GM12873 (cell line): ENCODE results near the gene CAPZB.

Source experiments
- TF ChIP-seq, protein P1 (sequence below): IDR thresholded peaks from 2 replicates; pipeline ENCODE4 v1.5.1; 2012; ENCODE audit warnings: low read depth, mild to moderate bottlenecking, moderate library complexity, low read length, control low read depth; ENCODE audit not compliant: insufficient read depth; ENCODE audit errors: missing control alignments

Gene CAPZB

DNA sequence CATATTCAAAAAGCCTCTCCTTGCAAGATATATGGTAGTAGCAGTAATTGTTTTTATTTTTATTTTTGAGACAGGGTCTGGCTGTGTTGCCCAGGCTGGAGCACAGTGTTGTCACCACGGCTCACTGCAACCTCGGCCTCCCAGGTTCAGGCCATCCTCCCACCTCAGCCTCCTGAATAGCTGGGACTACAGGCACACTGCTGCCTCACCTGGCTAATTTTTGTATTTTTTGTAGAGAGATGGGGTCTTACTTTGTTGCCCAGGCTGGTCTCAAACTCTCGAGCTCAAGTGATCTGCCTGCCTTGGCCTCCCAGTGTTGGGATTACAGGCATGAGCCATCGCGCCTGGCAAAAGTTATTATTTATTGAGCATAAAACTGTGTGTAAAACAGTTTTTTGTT is 134.8 kb downstream of the CAPZB start:
- TF ChIP-seq, protein P1, sequence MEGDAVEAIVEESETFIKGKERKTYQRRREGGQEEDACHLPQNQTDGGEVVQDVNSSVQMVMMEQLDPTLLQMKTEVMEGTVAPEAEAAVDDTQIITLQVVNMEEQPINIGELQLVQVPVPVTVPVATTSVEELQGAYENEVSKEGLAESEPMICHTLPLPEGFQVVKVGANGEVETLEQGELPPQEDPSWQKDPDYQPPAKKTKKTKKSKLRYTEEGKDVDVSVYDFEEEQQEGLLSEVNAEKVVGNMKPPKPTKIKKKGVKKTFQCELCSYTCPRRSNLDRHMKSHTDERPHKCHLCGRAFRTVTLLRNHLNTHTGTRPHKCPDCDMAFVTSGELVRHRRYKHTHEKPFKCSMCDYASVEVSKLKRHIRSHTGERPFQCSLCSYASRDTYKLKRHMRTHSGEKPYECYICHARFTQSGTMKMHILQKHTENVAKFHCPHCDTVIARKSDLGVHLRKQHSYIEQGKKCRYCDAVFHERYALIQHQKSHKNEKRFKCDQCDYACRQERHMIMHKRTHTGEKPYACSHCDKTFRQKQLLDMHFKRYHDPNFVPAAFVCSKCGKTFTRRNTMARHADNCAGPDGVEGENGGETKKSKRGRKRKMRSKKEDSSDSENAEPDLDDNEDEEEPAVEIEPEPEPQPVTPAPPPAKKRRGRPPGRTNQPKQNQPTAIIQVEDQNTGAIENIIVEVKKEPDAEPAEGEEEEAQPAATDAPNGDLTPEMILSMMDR = no peak

DNA sequence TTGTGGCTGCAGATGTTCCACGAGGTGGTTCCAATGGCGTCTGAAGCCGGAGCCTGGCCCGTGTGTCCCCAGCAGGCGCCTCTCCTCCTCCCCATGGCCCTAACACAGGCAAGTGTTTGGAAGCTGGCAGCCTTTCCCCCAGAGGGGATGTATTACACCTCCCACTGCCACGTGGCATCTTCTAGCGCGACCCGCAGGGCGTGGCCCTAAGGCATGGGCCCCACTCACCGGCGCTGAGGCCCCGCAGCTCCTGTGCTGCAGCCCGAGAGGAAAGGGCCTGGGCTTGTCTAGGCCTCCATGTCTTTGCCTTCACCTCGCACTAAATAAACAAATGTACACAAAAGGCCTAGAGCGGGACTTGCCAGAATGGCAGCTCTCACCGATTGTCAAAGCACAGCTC is 135.3 kb downstream of the CAPZB start:
- TF ChIP-seq, protein P1 = no peak

DNA sequence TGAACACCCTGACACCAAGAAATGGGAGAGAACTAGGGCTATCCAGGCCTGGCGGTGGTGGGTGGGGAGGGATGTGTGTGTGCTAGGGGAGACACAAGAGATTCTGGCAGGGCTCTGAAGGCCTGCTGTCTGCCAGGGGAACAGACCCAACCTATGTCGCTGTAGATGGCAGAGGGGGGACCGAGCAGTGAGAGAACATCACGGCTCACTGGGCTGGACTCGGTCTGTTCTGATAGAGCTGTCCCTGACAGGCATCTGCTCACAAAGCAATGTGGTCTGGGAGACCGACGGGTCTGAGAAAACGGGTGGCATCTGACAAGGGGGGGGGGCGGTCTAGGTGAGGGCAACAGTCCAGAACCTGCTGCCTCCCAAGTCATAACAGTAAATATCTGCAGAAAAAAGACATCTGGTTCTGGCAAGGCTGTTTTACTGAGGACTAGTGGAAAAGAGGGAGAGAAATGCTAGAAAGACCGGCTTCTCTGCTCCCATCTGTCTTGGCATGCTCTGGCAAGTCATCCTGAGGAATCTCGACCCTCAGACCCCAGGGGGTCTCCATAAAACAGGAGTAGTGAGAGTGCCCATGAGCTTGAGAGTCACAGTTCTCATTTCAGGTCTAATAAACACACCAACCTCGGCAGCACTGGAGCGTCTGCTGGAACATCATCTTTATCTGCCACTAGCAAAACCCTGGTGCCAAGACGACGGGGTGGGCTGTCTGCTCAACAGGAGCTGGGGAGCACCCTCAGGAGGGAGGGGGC is 136.7 kb downstream of the CAPZB start:
- TF ChIP-seq, protein P1 = no peak

DNA sequence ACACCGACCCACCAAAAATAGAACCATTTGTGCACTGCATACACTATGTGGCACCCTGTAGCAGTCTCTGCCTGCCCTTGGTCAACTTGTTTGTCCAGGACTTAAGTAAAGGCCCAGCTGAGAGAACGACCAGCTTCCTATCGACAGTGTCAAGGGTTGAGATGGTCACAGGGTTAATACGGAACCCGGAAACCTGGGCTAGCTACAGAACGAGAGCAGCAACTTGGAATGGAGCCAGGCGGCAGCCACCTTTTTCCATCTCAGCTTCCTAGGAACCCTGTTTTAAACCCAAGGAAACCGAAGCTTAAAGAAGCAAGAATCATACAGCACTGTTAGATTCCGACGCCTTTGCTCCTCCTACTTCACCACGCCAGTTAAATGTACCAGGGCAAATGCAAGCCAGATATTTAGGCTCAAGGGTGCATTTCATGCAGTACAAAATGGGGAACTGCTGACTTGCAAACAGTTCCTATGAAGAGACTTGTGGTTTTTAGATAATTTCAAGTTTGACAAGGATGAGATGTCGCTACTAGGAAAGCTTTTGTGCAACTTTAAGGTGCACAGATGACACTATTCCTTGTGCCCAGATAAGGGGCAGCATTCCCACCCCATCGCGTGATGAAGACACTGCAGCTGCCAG is 137.7 kb downstream of the CAPZB start:
- TF ChIP-seq, protein P1 = no peak

DNA sequence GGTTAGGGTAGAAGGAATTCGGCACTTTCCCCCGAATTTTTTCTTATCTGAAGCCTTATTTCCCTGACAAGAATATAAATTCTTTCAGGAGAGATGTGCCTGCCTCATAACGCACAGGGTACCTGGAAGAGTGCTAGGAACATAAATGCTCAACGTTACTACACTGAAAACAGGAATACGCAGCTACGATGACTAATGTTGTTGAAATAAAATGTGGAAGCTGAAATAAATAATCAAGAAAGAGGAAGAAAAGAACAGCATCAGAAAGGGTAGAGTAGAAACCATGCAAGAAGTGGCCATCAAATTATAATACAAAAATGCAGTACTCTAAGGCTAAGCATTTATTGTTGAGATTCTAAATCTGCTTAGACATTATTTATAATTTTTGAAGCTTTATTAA is 139.3 kb downstream of the CAPZB start:
- TF ChIP-seq, protein P1 = no peak

DNA sequence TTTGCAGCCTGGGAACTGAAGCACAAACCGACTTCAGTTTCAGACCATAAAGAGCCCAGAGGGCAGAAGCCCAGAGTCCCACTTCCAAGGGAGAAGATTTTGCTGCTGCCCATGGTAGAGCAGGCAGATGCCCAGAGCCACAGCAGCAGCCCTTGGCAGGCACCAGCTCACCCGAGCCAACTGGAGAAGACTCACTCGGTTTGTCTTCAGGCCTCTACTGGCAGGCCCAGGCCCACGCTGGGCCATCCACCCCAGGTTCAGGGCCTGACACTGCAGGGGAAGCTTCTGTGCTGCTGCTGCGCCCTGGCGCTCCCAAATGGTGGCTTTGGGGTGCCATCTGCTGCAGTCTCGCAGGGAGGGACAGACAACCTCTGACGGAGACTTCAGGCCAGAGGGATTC is 139.9 kb downstream of the CAPZB start:
- TF ChIP-seq, protein P1 = no peak

DNA sequence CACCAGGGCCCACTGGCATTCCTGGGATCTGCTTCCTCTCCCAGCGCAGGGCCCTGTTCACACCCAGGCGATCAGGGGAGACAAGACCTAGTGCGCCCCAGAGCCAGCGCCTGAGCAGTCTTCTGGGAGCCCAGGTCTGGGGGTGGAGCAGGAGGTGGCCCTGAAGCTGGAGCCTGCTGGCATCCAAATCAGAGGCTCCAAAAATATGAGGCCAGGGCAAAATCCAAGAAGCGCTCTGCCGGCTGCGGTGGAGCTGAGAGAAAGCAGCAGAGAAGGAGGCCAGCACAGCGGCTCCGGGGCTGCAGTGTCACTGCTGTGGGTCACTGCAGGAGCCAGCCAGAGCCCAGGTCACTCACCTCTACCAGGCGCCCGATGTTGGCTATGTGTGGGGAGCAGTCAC is 140.5 kb downstream of the CAPZB start:
- TF ChIP-seq, protein P1 = no peak
